Germinal center (tissue), 1 donor: ENCODE data around the gene APOL5.
"Not testable (repeated sequence)": the region's sequence is repeated elsewhere in the genome, so short reads cannot be mapped to it uniquely, and the experiment has no call there.

ENCODE experiments used
- DNase-seq: peaks from one replicate; pipeline ENCODE4 v3.0.0; 2012; ENCODE audit warnings: mixed read lengths, low spot score

Gene APOL5

DNA sequence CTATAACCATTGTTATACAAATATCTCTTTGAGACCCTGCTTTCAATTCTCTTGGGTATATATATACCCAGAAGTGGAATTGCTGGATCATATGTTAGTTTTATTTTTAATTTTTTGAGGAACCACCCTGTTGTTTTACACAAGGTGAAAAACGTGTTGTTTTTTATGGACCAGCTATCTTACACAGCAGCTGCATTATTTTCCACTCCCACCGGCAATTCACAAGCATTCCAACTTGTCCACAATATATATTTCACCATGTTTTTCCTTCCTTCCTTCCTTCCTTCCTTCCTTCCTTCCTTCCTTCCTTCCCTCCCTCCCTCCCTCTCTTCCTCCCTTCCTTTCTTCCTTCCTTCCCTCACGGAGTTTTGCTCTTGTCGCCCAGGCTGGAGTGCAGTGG lies 6.3 kb upstream of the APOL5 start:
- no peak for DNase-seq

DNA sequence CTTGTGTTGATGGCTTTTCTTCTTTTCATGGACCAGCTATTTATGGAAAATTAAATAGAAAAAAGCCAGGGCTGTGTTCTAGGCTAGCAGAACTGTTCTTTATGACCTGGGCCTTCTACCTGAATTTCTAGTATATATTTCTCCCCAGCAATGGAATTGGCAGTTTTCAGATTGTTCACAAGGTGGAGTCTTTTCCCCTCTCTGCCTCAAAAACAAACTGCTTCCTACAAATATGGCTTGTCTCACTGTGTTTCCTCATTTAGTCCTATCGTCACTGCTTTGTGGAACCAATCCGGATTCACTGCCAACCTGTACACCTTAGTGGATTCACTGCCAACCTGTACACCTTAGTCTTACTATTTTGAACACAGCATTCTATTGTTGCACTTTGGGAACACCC lies 5.0 kb upstream of the APOL5 start:
- DNase-seq: no peak

DNA sequence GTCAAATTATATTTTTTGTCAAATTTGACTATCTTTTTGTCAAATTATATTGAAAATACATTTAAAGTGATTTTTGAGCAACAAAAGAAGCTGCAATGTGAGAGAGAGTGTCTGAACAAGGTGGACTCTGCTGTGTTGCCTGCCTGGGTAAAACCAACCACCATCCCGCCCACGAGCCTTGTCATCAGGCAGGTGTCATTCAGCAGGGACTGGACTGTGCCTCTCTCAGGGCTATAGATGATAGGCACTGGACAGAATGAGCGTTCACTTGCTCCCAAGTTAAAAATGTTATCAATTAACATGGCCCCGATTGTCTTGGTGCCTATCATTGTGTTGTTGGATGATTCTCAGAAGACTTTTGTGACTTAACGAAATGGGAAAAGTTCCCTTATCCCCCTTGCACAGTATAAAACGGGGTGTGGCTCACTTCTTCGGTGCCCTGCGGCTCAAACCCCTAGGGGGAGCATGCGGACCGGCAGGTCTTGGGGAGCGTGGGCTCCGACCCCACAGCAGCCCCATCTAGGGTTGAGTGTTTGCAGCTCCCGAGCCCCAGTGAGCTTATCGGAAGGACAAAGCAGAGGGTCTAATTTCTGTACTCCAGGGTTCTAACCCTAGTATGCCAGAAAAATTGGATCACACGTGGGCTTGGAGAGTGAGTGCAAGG lies 1.7 kb downstream of the APOL5 start:
- DNase-seq: no peak

DNA sequence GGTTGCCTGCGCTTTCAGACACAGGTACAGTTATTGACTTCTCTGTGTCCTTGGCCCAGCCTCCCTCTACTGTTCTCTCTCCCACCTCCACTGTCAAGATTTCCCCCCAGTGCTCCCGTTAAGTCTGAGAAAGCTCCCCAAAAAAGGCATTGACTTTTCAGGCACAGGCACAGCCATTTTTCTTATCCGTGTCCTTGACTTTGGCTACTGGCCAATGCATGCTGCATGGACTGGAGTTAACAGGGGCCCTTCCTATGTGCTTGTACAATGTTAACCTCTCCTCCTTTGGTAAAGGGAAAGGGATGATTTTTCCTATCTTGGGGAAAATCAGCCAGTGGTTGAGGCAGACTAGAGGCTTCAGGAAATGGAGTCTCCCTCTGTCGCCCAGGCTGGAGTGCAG lies 4.3 kb downstream of the APOL5 start:
- no peak for DNase-seq

DNA sequence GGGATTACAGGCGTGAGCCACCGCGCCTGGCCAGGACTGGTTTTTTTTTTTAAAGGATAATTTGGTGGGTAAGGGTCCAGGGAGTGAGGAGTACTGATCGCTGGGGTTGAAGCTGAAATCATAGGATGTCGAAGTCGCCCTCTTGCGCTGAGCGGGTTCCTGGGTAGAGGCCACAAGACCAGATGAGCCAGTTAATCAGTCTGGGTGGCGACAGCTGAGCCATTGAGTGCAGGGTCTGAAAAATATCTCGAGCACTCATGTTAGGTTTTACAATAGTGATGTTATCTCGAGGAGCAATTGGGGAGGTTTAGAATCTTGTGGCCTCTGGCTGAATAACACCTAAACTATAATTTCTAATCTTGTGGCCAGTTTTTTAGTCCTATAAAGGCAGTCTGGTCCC lies 7.8 kb downstream of the APOL5 start:
- DNase-seq: no peak

DNA sequence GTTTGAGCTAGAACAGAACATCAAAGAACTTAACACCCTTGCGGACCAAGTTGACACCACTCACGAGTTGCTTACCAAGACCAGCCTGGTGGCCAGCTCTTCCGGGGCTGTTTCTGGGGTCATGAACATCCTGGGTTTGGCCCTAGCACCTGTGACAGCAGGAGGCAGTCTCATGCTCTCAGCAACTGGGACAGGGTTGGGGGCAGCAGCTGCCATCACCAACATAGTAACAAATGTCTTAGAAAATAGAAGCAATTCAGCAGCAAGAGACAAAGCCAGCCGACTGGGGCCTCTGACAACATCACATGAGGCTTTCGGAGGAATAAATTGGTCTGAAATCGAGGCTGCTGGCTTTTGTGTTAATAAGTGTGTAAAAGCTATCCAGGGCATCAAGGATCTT lies 8.7 kb downstream of the APOL5 start:
- DNase-seq: no peak

DNA sequence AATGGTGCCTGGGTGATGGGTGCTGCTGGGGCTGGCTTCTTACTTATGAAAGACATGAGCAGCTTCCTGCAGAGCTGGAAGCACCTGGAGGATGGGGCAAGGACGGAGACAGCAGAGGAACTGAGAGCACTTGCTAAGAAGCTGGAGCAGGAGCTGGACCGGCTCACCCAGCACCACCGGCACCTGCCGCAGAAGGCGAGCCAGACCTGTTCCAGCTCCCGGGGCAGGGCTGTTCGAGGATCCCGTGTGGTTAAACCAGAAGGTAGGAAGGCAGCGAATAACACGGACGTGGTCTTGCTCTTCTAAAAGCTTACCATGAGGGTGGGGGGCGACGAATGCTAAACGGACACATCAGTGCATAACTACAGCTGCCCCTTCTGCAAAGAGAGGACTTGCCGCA lies 9.3 kb downstream of the APOL5 start:
- no peak for DNase-seq

DNA sequence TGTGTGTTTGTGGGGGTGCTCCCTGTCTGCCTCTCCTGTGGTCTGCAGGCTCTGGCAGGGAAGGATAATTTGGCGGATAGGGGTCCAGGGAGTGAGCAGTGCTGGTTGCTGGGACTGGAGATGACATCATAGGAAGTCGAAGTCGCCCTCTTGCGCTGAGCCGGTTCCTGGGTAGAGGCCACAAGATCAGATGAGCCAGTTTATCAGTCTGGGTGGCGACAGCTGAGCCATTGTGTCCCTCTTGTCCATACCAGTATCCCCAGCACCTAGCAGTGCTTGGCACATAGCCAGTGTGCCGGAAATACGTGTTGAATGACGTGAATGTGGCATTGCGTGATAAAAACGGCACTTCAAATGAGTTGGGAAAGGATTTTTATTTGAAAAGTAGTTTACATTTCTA lies 9.8 kb downstream of the APOL5 start:
- DNase-seq: no peak

DNA sequence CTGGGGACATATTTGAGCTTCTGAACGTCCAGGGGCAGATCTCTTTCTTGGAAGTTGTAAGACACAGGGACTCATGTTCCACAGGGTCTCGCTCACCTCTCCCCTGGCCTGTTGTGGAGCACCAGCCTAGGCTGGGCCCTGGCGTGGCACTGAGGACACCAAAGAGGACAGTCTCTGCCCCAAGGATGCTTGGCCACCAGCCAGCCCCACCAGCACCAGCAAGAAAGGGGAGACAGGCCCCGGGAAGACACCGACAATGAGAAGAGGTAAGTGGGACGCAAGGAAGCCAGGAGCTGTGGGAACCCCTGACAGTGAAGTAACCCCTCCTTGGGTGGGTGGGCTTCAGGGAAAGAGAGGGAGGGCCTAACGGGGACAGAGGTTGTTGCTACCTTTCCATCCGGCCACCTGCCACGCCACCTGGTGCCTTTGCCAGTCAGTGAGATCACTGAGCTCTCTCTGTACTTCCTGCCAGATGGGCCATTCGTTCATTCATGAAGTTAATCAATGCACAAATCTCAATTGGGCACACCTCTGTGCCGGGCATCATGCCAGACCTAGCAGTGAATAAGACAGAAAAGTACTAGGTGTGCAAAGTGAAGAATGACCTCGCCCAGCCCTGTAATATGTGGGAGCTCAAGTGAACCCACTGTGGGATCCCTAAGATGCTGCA lies 11.1 kb downstream of the APOL5 start:
- DNase-seq: peak; percentile 60

DNA sequence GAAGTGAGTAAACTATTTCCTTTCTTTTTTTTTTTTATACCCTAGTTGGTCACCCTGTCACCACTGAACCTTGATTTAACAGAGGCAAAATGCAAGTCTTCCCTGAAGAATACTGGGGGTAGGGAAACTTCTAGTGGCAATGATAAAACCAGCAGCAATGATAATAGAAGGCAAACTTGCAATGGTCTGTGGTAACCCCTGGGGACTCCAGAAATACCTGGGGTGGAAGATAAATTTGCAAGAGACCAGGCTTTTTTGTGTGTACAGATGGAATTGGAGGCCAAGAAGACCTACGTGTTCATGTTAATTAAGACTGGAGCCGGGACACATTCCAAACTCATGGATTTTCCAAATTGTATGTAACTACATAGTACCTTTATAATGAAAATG lies 11.6 kb downstream of the APOL5 start:
- DNase-seq: peak; percentile 38

DNA sequence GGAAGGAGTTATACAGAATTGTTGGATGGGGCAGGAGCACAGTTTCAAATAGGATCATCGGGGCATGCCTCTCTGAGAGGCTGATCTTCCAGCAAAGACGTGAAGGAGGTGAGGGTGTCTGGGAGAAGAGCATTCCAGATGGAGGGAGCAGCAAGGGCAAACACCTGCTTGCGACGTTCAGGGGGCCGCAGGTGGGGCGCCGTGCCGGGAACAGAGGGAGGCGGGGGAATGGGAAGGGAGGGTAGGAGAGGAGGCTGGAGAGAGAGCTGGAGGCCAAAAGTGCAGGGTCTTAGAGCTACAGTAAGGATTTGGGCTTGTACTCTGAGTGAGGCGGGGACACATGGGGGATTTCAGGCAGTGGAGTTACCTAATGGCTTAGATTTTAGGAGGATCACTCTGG lies 13.6 kb downstream of the APOL5 start:
- no peak for DNase-seq

DNA sequence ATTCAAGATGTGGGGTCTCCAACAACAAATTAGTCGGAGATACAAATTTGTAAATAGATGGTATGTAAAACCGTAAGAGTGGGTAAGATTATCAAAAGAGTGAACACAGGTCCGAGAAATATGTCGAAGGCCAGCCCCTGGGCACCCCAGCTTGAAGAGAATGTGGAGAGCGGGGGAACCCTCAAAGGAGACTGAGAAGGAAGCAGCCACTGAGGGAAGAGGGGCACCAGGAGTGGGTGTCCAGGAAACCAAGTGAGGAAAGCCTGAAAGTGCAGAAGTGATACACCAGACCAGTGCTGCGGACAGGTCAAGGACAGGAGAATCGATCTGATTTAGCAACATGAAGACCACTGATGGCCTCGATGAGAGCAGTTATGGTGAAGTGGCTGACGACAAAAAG lies 14.4 kb downstream of the APOL5 start:
- DNase-seq: no peak

DNA sequence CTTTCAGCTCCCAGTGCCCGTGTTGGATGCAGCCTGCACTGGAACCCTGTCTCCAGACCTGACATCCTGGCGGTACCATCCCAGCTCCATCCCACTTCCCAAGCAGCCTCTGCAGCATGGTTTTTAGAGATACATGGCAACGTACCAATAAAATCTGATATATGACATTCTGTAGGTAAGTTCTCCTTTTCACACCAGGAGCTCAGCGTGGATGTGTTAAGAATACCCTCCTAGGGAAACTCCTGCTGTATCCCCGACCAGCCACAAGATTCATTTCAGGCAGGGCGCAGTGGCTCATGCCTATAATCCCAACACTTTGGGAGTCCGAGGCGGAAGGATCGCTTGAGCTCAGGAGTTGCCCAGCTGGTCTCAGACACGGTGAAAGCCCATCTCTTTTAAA lies 15.4 kb downstream of the APOL5 start:
- DNase-seq: no peak

DNA sequence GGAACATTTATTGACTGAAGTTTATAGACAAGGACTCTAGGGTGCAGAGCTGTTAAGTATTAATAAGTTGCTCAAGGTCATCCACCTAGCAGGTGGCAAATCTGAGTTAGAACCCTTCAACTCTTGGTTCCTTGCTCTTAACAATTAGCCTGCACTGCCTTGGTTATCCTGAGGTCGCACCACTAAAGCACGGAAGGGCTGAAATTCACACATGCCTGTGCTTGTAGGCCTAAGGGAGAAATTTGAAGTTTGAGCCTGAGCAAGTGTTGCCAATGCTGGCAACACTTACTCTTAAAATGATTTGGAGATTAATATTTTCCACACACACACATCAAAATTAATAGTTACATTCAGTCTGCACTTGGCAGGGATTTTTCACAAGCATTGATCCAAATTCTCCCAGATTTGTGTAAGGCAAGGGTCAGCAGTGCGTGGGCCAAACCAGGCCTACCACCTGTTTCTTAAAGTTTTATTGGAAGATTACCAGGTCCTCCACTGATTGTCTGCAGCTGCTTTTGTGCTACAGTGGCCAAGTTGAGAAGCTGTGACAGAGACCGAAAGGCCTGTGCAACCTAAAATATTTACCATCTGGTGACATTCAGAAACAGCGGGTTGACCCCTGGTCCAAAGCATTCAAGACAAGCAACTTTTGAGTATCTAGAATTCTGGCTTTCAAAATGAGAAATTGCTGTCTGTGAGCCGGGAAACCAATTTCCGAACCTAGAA lies 16.3 kb downstream of the APOL5 start:
- no peak for DNase-seq

DNA sequence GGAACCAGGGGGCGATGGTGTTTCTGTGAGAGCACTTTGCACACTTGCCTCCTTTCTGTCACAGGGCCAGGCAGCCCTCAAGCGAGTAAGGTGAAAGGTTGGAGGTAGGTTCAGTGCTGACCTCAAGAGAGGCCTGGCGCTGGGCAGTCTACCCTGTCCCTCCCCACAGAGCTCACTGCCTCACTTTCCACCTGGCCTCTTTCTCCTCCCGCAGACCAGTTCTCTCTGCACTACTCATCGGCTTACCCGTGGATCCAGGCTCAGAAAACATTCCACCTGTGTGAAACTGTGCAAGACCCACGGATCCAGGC lies 16.8 kb downstream of the APOL5 start:
- DNase-seq: no peak

DNA sequence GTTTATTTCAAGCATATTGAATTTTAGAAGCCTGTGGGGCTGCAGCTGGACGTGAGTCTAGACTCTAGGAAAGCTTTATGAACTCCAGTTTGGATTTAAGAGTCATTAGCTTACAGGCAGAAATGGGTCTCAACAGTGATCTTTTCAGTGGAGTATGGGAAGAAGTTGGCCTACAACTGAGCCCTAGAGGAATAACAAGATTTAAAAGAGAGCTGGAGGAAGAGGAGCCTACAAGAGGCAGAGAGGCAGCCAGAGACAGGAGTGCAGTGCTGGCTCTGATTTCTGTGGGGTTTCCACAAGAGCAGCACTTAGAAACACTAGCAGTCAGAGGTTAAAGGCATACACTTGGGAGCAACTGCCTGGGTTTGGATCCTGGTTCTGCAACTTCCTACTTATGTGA lies 17.9 kb downstream of the APOL5 start:
- no peak for DNase-seq

DNA sequence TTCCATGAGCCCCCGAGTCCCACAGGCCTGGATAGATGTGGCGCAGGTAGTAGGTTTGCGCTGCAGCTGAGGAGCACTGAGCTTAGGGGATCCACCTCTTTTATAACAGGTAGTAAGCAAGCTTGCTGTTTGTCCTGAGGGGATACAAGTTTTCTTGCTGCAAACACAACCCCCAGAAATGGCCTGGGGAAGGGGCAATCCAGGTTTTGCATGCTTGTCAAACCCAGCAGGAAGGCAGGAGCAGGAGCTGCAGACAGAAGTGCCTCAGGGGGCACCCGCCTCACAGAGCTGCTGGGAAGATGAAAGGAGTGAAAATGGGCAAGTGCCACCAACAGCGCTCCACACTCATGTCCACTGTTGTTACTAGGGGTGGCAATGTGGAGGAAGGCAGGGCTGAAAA lies 18.5 kb downstream of the APOL5 start:
- DNase-seq: no peak

DNA sequence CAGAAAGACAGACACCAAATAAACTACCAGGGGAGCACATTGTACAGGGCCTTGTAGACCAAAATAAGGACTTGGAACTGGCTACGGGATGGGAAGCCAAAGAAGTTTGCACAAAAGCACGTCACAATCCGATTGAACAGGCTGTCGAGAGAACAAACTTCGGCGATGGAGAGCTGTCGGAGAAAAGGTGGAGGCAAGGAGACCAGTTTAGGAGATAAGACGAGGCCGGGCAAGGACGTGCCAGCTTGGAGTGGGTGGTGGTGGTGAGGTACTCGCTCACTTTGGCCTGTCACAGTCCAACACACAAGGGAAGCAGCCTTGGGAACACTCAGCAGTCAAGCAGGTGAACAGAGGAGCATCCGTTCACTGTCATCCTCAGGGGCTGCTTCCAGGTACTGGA lies 19.0 kb downstream of the APOL5 start:
- DNase-seq: no peak

DNA sequence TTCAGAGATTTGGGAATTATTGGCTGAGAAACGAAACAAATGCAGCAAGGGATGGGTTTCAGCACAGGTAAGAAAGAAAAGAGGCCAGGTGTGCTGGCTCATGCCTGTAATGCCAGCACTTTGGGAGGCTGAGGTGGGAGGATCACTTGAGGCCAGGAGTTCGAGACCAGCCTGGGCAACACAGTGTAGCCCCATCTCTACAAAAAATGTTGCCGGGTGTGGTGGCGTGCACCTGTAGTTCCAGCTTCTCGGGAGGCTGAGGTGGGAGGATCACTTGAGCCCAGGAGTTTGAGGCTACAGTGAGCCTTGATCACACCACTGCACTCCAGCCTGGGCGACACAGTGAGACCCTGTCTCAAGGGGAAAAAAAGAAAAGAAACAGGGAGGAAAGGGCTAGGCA lies 20.2 kb downstream of the APOL5 start:
- not testable (repeated sequence) for DNase-seq

DNA sequence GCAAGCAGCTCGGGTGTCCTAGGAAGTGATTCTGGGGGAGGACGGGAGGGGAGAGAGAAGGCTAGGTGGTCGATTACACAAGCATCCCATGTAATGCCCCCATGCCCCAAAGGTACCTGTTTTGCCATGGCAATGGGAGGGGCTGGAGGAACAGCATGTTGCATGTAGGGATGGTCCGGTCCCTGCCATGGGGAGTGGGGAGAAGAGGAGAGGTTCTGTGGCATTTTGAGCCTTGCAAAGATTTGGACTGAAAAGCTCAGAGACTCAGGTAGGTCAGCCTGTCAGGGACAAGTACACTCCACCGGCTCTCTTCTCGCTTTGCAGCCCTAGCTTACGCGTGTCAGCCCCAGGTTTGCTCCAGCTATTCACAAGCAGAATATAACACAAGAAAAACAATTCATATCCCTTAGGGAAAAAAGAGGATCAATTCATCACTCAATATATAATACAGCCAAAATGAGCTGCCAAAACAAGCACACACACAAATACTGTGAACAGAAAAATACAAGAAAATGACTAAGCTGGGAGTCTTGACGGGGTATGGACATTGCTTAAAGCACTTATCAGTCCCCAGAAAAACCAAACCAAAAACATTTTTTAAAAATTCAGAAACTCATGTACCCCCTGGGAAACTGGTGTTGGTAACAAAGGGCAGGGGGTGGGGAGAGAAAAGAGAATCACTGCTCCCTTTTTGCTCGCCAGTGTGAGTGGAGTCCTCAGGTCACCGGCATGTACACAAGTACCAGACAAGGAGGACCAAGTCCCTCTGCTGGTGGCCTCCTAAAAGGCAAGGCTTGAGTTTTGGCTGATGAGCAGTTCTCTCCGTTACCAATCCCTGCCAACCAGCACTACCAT lies 21.6 kb downstream of the APOL5 start:
- no peak for DNase-seq

DNA sequence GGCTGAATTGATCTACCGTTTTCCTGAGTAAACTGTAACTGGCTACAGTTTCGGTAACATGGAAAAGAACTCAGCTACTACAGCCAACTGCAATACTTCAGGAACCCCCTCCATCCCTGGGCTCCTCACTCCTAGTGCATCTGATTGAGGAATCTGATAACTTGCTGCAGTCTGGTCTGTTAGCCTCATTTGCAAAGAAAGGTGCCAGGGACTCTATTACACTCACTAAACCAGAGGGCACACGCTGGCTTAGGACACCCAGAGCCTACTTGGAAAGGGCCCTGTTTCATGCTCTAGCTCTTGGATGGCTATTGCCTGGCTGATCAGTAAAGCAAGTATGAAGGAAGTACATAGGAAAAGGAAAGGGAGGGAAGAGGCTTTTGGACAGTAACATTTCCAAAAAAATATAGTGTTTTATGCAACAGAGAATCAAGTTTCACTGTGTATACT lies 22.3 kb downstream of the APOL5 start:
- DNase-seq: no peak

DNA sequence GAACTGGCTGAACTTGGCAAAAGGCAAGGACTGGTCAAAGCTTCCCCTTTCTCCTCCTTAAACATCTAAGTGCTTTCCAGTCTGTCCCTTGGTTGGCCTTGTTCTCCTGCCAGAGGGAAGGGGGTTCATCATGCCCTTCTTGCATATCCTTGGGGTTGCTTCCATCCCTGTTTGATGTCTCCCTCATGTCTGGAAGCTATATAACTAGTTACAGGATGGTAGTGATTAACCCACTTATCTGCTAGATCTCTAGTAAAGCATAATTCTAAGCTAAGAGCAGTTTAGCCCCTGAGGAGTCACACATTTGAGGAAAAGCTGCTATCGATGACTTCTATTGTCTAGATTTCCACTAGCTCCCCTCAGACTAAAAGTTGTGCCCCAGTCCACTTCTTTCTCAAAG lies 22.9 kb downstream of the APOL5 start:
- DNase-seq: no peak
